Dermis blood vessel endothelial cell (primary cell): ENCODE results near the gene NACA. TPM values are rescaled to one million over a fixed set of nuclear protein-coding genes. Genes with fewer than 3 reads are reported as not detected.
"Not testable (repeated sequence)": the region's sequence is repeated elsewhere in the genome, so short reads cannot be mapped to it uniquely, and the experiment has no call there.

Source experiments
- DNase-seq: peaks from one replicate; pipeline ENCODE4 v3.0.0; 2010
- total RNA-seq: library from RNA; depleted of rRNA; stranded (reverse); fragments of >200 nt; gene quantifications from 2 replicates; pipeline ENCODE4 v1.2.3, GENCODE V29; 2014

Gene NACA
- total RNA-seq, 1 donor from 2014 or later, result 1,321 TPM

GRCh38 chr12:56723889-56724700, 1.0 kb downstream of the NACA start:
- DNase-seq, result peak; percentile 57

DNA sequence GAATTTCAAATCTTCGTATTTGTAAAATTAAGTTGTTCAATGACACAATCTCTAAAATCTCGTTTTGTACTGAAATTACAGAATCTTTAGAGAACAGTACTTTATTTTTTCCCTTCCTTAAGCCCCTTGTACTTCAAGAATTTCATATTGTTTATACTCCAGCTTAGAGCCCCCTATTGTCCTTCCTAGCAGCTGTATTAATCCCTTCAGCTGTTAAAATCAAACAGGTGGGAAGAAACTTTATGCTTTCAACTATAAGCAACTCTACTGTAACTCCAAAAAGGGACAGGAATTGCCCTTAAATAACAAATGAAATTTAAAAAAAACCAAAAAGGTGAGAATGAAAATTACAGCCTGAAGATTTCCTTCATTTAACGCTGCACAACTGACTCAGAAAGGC, 1.7 kb downstream of the NACA start:
- DNase-seq, result no peak

DNA sequence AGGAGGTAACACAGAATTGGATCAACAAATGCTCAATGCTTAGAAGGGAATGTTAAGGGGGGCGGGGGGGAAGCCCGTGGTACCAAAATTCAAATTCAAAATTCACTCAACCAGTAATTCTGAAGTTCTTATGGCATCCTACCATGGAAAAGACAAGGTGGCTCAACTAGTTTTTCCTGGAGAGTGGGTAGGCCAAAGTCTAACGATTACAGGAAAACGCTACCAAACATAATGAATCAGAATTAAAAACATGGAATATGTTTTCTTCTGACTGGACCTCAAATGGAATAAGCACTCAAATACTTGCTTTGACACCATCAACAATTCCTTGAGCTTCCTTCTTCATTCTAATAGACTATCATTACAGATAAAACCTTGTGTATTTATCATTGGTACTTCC, 2.3 kb downstream of the NACA start:
- DNase-seq, result no peak

- DNase-seq, result no peak
Measured at GRCh38 chr12:56721721-56722120, 3.4 kb downstream of the NACA start.

- no peak for DNase-seq
Measured at GRCh38 chr12:56721216-56721615, 3.9 kb downstream of the NACA start.

DNA sequence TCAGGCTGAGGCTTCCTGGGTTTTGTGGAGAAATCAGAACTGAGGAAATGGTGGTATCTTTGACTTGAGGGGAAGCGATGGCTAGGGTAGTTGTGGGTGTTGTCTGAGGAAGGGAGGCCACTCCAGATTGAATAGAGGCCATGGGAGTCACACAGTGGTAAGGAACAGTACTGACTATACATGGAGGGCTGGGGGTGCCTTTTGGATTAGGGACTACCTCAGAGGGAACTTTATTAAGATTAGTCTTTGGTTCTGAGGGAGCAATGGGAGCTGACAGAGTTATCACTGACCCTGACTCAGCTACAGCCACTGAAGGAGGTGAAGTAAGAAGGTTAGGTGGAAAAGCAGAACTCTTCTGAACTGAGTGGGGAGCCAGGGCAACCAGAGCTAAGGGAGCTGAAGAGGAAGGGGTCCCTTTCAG, 4.4 kb downstream of the NACA start:
- DNase-seq, result no peak

- DNase-seq, result no peak
Measured at GRCh38 chr12:56719056-56719455, 6.0 kb downstream of the NACA start.

DNA sequence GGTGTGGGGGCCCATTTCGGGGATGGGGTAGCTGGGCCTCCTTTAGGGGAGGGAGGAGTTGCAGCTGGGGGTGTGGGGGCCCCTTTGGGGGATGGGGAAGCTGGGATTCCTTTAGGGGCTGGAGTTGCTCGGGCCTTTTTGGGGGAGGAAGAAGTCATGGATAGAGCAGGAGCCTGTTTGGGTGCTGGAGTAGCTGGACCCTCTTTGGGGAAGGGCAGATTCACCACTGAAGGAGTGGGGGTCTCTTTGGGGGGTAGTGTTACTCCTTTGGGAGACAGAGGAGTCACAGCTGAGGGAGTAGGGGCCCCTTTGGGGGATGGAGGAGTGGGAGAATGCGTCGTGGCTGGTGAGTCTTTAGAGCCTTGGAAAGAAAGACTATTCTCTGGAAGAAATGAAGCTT, 6.5 kb downstream of the NACA start:
- DNase-seq, result no peak

GRCh38 chr12:56718149-56718548, 7.0 kb downstream of the NACA start:
- no peak for DNase-seq

GRCh38 chr12:56716933-56717880, 7.9 kb downstream of the NACA start:
- DNase-seq, result no peak

- DNase-seq, result no peak
Measured at GRCh38 chr12:56716458-56716857, 8.6 kb downstream of the NACA start.

DNA sequence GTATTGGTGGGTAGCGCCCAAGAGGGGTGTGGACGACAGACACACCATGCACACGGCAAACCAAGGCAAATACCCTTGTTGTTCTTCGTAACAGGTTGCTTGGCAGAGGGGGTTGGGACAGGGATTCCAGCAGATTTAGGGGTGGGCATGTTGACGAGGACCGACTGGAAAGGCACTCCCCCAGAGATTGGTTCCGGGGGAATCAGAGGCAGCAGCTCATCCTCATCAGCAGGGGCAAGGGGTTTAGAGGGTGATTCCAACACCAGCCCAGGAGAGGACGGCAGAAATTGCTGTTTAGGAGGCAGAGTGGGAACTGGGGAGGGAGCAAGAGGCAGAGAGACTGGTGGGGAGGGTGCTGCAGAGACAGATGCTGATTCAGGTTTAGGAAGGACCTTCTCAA, 9.3 kb downstream of the NACA start:
- no peak for DNase-seq

- DNase-seq, result no peak
Measured at GRCh38 chr12:56714431-56714929, 10.6 kb downstream of the NACA start.

DNA sequence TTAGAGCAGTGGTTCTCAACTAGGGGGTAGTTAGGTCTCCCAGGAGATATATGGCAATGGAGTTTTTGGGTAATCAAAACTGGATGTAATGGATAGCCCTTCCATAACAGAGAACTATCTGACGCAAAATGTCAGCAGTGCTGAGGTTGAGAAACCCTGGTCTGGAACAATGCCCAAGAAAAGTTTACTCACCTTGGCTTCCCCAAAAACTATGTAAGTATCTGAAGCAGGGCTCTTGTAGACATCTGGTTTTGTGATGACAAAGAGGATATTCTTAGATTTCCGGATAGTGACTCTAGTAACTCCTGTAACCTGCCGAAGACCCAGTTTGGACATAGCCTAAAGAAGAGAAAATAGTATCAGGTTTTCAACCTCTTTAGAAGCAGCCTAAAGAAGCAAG, 11.8 kb downstream of the NACA start:
- DNase-seq, result no peak

DNA sequence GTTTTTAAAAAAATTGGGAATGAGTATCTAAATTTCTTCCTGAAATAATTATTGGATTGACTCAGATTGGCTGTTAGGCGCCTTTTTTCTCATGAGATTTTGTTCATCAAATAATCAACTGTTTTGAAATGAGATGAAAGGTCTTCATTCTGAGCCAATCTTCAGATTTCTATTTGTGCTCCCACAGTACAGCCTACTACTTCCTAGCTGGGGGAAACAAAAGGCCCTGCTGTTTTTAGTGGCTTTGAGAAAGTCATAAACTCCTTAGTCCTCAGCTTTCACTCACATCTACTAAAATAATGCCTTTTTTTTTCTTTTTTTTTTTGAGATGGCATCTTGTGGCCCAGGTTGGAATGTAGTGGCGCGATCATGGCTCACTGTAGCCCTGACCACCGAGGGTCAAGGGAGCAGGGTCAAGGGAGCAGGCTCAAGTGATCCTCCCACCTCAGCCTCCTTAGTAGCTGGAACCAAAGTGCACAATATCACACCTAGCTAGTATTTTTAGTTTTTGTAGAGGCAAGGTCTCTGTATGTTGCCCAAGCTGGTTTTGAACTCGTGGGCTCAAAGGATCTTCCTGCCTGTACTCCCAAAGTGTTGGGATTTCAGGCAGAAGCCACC, 15.2 kb downstream of the NACA start:
- DNase-seq, result no peak

DNA sequence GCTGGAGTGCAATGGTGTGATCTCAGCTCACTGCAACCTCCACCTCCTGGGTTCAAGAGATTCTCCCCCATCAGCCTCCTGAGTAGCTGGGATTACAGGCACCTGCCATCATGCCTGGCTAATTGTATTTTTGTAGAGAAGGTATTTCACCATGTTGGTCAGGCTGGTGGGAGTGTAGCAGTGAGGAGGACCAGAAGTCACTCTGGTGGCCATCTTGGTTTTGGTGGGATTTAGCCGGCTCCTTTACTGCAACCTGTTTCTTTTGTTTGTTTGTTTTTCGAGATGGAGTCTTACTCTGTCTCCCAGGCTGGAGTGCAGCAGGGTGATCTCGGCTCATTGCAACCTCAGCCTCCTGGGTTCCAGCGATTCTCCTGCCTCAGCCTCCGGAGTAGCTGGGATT, 20.6 kb downstream of the NACA start:
- not testable (repeated sequence) for DNase-seq

- no peak for DNase-seq
Measured at GRCh38 chr12:56699020-56699661, 26.0 kb downstream of the NACA start.

DNA sequence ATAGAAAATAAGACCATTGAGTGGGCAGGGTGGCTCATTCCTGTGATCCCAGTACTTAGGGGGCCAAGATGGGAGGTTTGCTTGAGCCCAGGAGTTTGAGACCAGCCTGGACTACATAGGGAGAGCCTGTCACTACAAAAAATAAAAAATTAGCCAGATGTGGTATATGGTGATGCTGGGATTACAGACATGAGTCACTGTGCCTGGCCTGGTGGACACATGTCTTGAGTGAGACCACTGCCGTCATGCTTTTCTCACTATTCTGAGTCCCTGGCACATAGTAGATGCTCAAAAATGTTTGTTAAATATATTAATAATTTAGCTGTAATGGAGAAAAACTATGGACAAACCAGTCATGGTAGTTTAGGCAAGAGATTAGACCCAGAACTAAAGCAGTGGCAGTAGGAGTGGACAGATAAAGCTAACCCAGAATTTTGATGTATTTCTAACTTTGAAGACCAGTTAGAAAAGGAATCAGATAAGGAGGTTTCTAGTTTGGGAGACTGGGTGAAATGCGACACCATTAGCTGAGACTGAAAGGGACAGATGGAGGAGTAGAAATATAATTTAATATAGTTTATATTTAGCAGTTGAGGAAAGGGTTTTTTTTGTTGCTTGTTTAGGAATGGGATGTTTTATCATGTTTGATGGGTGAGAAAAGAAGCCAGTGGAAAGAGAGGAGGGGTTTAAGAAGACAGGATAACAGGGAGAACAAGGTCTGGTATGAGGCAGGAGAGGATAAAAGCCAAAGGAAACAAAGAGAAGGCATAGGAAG, 29.6 kb downstream of the NACA start:
- no peak for DNase-seq

- no peak for DNase-seq
Measured at GRCh38 chr12:56694161-56694560, 30.9 kb downstream of the NACA start.

GRCh38 chr12:56688846-56689109, 36.3 kb downstream of the NACA start:
- no peak for DNase-seq

DNA sequence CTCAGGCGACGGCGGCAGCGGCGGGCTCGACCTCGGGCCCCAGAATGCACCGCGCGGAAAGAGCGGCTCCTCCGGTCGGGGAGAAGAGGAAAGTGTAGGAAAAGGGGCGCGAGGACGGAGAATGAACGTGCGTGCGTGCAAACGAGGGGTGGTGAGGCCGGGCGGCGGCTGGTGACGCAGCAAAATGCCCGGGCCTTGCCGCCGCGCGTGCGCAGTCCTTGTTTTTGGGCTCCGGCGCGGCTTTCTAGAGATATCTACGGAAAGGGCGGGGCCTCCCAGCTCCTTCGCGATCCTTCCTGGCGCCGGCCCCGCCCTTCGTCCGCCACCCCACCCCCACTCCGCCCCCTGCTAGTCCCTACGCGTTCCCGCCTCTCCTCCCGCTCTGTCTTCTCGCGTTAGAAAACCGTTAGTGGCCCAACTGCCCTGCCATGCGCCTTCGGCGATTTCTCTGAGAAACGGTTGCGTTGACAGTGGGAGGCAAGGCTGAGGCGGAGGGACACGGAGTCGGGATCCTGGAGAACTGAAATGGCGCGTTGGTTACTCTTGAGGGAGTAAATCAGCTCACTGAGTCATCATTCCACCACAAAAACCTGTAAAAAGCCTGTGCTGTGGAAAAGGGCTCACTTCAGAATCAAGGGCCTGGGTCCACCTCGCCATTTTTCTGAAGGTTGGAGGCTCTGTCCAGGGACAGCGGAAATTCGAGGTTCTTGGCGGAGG, 36.8 kb downstream of the NACA start, which contains the start of gene PTGES3:
TSS of gene PTGES3 (minus strand) at position 156 of the 717 bp plus-strand sequence. CDS start 285 bp downstream, outside the sequence.
- DNase-seq, result peak; percentile 98
